Calu3 (cell line): ENCODE measurements around the gene SIRT5. TPM values are rescaled to one million over a fixed set of nuclear protein-coding genes. Genes with fewer than 3 reads are reported as not detected.

Source experiments
- BruUV-seq: library from RNA; stranded (reverse); fragments of 400-500 nt; replicated peaks from 2 replicates; lab custom pipeline; 2021; lab: Mats Ljungman, UMichigan
- CTCF ChIA-PET: fragments of 300-600 bp; sonication (Branson Sonifier 250); formaldehyde crosslinking; loops from one replicate; lab custom pipeline; 2022; ENCODE audit warnings: antibody characterized with exemption; lab: Charles Lee
- DNase-seq: peaks from one replicate; pipeline ENCODE4 v3.0.0; 2022
- H3K27ac Mint-ChIP-seq: one replicate; pipeline ENCODE4 v1.8.0; 2022; ENCODE audit warnings: mixed read lengths; ENCODE audit not compliant: unreplicated experiment
- H3K27me3 Mint-ChIP-seq: one replicate; pipeline ENCODE4 v1.8.0; 2022; ENCODE audit warnings: mixed read lengths; ENCODE audit not compliant: unreplicated experiment
- H3K36me3 Mint-ChIP-seq: one replicate; pipeline ENCODE4 v1.8.0; 2022; ENCODE audit warnings: mild to moderate bottlenecking, moderate library complexity, mixed read lengths; ENCODE audit not compliant: insufficient read depth, unreplicated experiment
- H3K4me1 Mint-ChIP-seq: one replicate; pipeline ENCODE4 v1.8.0; 2022; ENCODE audit warnings: mild to moderate bottlenecking, low read depth, mixed read lengths; ENCODE audit not compliant: unreplicated experiment
- H3K4me3 Mint-ChIP-seq: one replicate; pipeline ENCODE4 v1.8.0; 2022; ENCODE audit warnings: mild to moderate bottlenecking, low read depth, moderate library complexity, mixed read lengths; ENCODE audit not compliant: unreplicated experiment
- H3K9me3 Mint-ChIP-seq: one replicate; pipeline ENCODE4 v1.8.0; 2022; ENCODE audit warnings: low read depth, mixed read lengths; ENCODE audit not compliant: unreplicated experiment
- intact Hi-C: fragments of 100-400 bp; cut with micrococcal nuclease; formaldehyde crosslinking; loops from one replicate; pipeline ENCODE4 v1.10.0; 2022; ENCODE audit not compliant: unreplicated experiment
- total RNA-seq: library from RNA; stranded (reverse); gene quantifications from 2 replicates; pipeline ENCODE4 v1.2.3, GENCODE V29; 2022
- TF ChIP-seq, protein P1 (sequence below): fragments of 200-600 bp; IDR thresholded peaks from one replicate; pipeline ENCODE4 v1.8.0; 2022; ENCODE audit warnings: antibody characterized with exemption; ENCODE audit not compliant: unreplicated experiment

Gene SIRT5
- total RNA-seq, 1 experiment from 2014 or later: 13.5 TPM

DNA sequence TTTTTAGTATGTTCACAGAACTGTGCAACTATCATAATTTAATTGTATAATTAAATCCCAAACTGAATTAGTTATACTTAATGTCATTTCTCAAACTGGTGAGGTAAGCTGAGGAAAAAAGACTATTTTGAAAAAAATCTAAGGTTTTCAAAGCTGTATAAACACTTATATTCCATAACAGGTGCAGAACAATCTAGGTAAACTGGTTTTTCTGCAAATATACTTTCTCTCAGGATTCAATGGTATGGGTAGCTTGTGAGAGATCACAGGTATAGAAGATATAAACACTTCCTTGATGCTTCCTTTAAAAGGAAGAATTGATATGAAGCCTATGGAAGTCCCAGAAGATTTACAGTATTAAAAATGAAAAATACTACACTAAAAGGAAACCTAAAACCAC, 74.4 kb downstream of the SIRT5 start:
- no peaks in the 10 kb centered on the region for H3K36me3 Mint-ChIP-seq
- H3K4me3 Mint-ChIP-seq: no peak overlapping the region
- CTCF ChIA-PET: no interaction called here
- TF ChIP-seq, protein P1, sequence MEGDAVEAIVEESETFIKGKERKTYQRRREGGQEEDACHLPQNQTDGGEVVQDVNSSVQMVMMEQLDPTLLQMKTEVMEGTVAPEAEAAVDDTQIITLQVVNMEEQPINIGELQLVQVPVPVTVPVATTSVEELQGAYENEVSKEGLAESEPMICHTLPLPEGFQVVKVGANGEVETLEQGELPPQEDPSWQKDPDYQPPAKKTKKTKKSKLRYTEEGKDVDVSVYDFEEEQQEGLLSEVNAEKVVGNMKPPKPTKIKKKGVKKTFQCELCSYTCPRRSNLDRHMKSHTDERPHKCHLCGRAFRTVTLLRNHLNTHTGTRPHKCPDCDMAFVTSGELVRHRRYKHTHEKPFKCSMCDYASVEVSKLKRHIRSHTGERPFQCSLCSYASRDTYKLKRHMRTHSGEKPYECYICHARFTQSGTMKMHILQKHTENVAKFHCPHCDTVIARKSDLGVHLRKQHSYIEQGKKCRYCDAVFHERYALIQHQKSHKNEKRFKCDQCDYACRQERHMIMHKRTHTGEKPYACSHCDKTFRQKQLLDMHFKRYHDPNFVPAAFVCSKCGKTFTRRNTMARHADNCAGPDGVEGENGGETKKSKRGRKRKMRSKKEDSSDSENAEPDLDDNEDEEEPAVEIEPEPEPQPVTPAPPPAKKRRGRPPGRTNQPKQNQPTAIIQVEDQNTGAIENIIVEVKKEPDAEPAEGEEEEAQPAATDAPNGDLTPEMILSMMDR: no peak
- H3K9me3 Mint-ChIP-seq: no peaks in the 10 kb centered on the region
- peaks cover 10% of the 10 kb centered on the region for H3K4me1 Mint-ChIP-seq
- no peaks in the 10 kb centered on the region for H3K27me3 Mint-ChIP-seq
- DNase-seq: no peak
- no TSS peak for BruUV-seq
- intact Hi-C loops: no loop called here
- H3K27ac Mint-ChIP-seq: no peak overlapping the region

DNA sequence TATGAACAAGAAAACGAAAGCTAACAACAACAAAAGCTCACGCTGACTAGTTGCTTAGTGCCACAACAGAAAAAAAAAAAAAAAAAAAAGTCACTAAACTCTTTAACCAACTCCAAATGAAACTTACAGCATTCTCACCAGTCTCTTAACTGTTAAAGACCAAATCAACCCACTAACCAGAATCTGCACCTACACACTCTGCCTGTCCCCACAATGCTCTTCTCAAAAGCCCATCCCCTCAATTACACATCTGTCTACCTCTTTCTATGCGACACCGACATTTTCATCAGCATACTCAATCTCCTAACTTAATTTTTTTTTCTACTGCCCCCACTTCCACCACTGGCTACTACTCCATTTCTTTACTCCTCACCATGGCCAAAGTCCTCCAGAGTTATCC, 75.0 kb downstream of the SIRT5 start:
- no peaks in the 10 kb centered on the region for H3K9me3 Mint-ChIP-seq
- CTCF ChIA-PET: no interaction called here
- TF ChIP-seq, protein P1: no peak

DNA sequence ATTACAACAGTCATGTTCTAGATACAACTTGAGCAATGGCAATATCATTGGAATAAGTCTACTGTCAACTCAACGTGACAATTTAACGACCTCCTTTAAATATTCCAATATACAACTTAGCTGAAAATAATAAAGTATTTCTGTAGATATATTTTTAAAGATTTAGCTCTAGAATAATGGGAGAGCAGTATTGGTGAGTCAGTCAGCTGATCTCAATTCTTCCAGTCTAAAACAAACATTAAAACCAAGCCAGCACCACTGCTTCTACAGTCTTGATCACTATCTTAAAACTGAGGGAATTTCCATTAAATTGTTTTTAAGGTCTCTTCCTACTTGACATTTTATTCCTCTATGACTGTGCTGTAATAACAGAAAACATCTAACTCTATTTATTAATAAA, 78.9 kb downstream of the SIRT5 start:
- Mint-ChIP-seq H3K4me3 (no peak overlapping the region), H3K36me3 (no peaks in the 10 kb centered on the region), H3K27me3 (no peaks in the 10 kb centered on the region), H3K4me1 (peaks cover 10% of the 10 kb centered on the region), H3K27ac (no peak overlapping the region), H3K9me3 (no peaks in the 10 kb centered on the region)
- TF ChIP-seq, protein P1: no peak
- intact Hi-C loops: no loop called here
- DNase-seq: no peak
- no TSS peak for BruUV-seq
- CTCF ChIA-PET: no interaction called here

More for the DNA sequence above, 75.0 kb downstream of the SIRT5 start:
- no peak for DNase-seq
- H3K27me3 Mint-ChIP-seq: no peaks in the 10 kb centered on the region
- no TSS peak for BruUV-seq
- intact Hi-C loops: no loop called here
- H3K36me3 Mint-ChIP-seq: no peaks in the 10 kb centered on the region
- peaks cover 10% of the 10 kb centered on the region for H3K4me1 Mint-ChIP-seq
- H3K4me3 Mint-ChIP-seq: no peak overlapping the region
- no peak overlapping the region for H3K27ac Mint-ChIP-seq

DNA sequence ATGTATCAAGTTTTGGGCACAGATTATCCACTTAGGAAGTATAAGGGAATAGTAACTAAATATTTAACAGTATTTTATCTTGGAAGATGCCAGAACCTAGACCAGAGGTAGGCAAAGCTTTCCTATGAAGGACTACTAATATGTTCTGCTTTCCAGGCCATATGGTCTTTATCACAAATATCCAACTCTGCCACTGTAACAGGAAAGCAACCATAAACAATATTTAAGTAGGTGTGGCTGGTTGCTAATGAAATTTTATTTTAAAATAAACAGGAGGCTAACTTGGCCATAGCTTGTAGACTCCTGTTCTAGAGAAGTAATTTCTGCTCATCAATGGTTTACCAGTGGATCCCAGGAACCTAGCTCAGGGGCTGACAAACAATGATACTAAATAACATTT, 80.1 kb downstream of the SIRT5 start:
- Mint-ChIP-seq H3K27ac (no peak overlapping the region), H3K27me3 (no peaks in the 10 kb centered on the region), H3K36me3 (no peaks in the 10 kb centered on the region), H3K9me3 (no peaks in the 10 kb centered on the region), H3K4me3 (no peak overlapping the region), H3K4me1 (peaks cover 5% of the 10 kb centered on the region)
- TF ChIP-seq, protein P1: no peak
- intact Hi-C loops: no loop called here
- DNase-seq: no peak
- BruUV-seq: no TSS peak
- CTCF ChIA-PET: no interaction called here

DNA sequence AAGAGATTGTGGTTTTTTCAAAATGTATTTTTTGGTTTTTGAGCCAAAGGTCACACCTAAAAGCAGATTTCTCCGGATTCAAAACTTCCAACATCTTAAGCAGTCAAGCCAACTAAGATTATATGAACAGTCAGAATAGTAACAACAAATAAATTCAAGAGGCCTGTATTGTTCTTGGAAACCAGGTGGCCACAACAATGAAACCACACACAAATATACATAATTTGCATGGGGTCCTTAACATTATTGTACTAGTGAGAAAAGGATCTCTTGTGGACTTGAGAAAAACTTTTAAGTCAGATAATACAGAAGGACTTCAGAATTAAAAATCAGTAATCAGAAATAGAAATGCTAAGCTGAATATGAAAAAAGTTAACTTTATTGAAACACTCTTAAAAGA, 81.3 kb downstream of the SIRT5 start:
- Mint-ChIP-seq H3K27ac (no peak overlapping the region), H3K36me3 (no peaks in the 10 kb centered on the region), H3K4me1 (no peaks in the 10 kb centered on the region), H3K27me3 (no peaks in the 10 kb centered on the region), H3K4me3 (no peak overlapping the region), H3K9me3 (no peaks in the 10 kb centered on the region)
- no TSS peak for BruUV-seq
- intact Hi-C loops: no loop called here
- TF ChIP-seq, protein P1: no peak
- DNase-seq: no peak
- CTCF ChIA-PET: no interaction called here
